GM18858 (cell line): ENCODE results near the gene MAMLD1.

Source experiments
- ATAC-seq: cut with Tn5 transposase; IDR thresholded peaks from one replicate; pipeline ENCODE4 v1.9.1; 2021; ENCODE audit not compliant: unreplicated experiment

Gene MAMLD1

DNA sequence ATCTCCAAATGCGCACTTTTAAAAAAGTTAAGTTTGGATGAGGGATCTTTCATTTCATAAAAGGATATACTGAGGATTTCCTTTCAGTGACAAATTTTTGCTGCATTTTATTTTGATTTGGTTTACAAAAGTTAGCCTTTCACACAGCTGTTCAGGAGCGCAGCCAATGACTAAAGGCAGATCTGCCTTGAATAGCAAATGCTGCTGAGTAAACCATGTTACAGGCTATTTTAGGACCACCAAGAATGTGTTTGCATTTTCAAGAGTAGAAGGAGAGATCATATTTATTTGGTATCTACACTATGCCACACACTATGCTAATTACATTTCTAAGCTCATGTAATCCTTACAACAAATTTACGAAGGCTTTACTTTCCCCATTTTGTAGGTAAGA lies 92.1 kb downstream of the MAMLD1 start:
- ATAC-seq: no peak

DNA sequence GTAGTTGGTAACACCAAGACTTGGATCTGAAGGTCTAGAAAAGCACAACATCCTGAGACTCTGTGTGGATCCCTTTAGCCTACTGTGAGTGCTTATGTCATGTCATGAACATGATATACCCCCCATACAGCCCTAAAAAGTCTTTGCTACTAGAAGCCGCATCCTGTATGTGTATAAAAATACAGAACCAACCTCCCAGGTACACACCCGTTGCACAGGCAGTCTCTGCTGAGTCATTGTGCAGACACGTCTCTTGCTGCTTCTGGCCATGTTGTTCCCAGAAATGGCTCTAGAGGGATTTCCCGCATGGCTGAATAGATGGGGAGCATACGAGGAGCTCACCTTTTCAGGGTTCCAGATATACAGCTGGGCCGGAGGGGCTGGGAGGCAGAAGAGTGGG lies 93.3 kb downstream of the MAMLD1 start:
- no peak for ATAC-seq

DNA sequence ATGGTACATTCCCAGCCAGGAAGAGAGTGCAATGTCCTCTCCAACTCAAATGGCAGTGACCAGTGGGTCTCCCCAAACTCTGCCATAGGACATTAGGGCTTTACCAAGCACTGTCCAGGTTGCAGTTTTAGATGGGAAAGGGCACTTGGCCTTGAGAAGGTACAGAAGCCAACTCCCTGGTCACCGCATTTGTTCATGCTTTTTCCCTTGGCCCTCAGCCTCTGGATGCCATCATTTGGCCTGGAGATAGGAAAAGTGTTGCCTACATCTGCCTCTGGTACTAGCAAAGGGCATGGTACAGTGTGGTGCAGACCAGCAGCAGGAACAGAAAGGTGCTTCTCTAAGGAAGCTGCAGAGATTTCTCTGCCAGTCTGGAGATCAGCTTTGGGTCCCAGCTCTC lies 93.8 kb downstream of the MAMLD1 start:
- ATAC-seq: no peak

DNA sequence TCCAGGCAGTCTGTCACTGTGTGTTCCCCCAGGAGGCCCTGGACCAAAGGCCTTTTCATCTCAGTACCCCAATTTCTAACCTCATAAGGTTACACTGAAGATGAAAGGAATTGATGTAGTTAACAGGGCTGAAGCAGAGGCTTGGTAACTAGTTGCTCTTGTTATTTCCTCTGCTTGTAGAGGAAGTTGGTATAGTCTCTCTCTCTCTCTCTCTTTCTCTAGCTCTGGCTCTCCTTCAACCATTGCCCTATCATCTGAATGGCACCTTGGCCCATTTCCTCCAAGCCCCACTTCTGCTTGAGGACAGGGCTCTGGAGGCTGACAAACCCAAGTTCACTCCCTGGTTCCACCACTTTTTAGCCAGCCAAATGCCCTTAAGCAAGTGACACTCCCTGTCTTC lies 96.1 kb downstream of the MAMLD1 start:
- no peak for ATAC-seq

DNA sequence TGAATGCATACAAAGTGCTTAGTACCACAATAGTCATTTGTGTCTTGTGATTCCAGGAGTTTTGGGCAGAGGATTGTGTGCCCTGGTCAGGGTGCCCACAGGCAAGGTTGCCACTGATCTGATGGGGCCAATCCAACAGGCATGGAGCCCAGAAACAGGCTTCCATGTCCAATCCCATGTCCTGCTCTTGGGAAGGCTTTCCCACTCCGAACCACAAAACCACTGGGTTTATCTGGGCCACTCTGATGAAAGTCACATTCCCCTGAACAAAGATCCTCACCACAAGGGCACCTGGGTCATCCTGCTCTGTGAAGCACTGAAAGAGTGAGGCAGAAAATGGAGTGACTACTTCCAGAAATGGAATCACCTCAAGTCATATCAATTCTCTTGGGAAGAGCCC lies 96.9 kb downstream of the MAMLD1 start:
- ATAC-seq: no peak

DNA sequence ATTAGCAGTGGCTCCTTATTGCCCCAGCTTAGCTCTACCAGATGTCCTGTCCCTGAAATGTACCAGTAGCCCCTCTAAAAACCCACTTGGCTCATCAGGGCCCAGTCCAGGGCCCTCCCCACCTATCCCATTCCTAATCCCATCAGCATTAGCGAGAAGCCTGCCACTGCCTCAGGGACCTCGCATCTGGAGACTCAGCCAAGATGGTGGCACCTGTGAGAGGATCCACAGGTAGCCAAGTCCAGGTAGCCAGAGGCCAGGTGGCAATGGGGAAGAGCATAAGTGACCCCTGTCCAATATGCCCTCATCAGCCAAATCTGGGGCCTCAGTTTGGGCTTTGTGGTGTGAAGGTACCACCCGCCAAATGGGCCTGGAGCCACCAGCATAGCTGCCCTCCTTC lies 97.7 kb downstream of the MAMLD1 start:
- no peak for ATAC-seq

DNA sequence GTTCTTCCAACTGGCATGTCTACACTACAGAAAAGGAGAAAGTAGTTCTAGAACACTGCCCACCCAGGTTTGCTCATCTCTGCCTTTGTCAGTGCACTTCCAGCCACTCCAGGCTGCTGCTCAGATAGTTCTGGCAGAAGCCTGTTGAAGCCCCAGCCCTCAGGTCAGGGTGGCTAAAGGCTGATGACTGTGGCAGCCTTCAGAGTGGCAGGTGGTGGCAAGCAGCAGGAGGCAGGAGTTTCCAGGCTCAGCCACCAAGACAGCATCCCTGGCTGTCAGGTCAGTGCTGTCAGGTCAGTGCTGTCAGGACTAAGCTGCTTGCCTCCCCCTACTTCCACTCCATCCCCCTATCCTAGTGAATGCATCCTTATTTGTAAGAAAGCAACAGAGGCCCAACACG lies 100.4 kb downstream of the MAMLD1 start:
- ATAC-seq: no peak

DNA sequence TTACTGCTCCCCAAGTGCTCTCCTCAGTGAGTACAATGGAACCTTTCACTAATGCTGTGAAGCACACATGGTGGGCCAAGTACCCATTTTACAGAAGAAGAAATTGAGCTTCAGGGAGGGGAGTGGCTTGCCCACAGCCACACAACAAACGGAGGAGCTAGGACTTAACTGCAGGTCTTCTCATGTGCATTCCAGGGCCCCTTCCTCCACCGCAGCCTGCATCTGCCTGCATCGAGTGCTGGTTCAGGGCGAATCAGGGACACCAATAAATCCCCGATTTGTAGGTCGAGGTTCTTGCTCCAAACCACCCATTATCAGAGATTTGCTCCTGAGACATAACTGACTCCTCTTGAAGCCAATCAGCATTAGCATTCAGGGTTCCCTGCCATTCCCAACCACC lies 100.9 kb downstream of the MAMLD1 start:
- no peak for ATAC-seq

DNA sequence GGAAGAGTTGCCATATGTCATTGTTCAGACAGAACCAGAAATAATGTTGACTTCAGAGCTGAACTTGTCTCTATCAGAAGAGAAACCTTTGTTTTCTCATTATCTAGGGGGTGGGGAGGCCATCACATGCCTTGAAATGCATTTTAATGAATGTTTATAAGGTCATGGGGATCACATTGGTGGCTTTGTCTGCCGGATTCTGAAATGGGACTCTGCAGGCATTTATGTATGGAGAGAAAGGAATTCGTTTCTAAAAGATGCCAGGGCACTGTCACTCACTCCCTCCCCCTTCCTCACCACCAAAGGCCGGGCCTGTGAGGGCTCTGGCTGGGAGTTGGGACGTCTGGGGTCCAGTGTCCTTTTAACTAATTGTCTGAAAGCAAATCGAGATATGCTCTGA lies 102.2 kb downstream of the MAMLD1 start:
- no peak for ATAC-seq

DNA sequence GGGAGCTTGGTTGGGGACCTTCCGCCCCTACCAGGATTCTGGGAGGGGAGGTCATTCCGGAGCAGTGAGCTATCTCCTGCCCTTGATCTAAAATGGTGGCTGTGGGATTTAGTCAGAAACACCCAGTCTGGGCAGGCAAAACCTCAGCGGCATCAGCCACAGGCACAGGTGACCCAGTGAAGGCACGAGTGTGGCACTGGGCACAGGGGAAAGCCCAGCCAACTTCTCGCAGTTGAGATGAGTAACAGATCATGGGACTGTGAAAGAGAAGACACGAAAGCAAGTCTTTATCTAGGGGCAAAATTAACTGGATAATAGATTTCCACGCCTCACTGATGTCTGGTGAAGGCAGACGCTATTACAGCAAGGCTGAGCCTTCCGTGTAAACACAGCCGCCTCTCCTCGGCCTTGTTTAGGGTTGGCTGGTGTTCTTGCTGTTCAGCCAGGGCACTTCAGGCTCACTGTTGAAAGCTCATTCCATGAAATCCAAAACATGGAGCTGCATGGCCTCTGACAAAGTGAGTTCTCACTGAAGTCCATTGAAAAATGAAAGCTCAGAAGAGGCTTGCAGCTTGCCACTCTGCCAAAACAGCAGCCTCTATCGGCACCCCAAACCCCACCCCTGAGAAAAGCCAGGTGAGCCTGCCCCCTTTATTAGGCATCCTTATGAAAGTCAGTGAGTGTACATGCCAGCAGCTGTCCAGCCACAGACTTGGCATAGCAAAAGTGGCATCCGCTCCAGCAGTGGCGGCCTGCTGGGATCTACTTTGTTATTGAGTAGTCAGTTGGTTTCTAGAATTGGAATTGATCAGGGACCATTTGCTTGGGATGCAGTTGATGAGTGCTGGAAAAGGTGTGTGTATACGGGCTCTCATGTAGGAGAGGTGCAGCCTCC lies 103.0 kb downstream of the MAMLD1 start:
- no peak for ATAC-seq

DNA sequence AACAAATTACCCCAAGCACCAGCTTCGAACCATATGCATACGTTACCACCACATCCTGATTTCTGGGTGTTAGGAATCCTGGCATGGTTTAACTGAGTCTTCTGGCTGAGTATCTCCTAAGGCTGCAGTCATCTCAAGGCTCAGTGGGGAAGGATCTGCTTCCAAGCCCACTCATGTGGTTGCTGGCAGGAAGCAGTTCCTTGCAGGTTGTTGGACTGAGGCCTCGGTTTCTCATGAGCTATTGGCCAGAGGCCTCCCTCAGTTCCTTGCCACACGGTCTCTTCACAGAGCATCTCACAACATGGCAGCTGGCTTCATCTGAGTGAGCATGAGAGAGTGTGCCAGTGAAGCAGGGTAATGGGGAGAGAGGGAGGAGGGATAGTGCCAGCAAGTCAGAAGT lies 109.2 kb downstream of the MAMLD1 start:
- ATAC-seq: no peak

DNA sequence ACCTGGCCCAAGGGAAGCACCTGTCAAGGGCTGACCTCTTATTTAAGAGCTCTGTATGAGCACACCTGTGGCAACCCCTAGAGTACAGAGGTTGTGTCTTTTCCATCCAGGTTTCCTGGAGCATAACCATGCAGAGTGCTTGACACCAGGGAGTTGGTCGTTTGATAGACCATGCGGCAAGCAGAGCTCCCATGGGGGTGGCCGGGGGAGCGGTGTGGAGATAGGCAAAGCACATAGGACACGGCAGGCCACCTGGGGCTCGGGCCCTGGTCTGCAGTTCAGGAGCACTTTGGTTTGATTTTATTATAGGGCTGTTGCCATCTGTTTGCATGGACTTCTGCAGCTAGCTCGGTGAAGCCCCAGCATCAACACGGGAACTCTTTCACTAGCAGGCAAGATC lies 110.3 kb downstream of the MAMLD1 start:
- ATAC-seq: no peak

DNA sequence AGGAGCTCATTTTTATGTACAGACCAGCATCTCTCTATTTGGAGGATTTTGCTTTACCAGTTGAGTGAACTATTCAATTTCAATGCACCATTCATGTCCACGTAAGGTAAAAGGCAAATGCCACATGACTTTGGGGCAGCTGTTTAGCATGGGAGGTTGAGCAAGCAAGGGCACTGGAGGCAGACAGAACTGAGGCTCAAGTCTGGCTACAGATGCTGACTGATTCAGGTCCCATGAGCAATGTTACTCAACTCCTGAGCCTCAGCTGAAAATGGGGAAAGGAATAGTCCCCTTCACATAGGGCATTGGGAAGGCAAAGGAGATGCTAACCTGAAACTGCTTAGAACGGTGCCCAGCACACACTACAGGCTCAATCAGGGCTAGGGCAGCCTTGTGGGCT lies 112.3 kb downstream of the MAMLD1 start:
- no peak for ATAC-seq

DNA sequence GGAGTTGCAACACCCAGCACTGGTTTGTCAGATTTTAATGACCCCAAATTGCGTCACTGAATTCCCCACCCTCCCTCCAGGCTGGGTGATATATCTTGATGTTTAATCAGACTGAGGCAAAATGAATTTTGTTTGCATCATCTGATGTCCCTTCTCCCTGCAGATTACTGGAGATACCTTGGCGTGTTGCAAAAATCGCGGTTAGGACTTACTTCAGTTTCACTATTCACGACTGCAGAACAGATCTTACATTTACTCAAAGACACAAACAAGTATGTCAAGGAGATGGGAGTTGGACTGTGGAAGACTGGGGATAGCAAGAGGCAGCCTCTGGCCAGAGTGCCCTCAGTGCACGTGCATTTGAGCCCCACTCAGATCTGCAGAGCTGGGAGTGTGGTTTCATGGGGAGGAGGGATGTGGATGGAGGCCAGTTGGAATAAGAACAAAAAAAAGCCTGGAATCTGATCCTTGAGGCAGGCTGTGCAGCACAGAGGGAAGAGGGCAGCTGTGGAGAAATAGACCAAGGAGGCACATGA lies 113.1 kb downstream of the MAMLD1 start:
- no peak for ATAC-seq

DNA sequence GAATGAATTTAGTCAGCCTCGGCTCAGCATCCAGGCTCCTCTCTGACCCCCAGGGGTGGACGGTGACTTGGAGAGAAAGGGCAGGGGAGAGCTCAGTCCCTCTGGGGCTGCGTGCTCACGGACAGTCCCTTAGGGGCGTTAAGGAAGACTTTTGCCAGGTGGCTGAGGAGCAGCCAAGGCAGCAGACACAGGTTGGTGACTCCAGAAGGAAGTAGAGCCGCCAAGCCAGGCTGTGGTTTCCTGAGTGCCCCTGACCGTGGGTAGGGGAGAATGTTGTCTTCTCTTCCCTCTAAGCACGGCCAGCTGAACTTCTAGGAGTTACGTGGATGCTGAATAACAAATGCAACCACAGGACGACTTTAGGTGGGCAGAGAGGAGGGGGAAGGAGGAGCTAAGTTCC lies 114.3 kb downstream of the MAMLD1 start:
- ATAC-seq: no peak

DNA sequence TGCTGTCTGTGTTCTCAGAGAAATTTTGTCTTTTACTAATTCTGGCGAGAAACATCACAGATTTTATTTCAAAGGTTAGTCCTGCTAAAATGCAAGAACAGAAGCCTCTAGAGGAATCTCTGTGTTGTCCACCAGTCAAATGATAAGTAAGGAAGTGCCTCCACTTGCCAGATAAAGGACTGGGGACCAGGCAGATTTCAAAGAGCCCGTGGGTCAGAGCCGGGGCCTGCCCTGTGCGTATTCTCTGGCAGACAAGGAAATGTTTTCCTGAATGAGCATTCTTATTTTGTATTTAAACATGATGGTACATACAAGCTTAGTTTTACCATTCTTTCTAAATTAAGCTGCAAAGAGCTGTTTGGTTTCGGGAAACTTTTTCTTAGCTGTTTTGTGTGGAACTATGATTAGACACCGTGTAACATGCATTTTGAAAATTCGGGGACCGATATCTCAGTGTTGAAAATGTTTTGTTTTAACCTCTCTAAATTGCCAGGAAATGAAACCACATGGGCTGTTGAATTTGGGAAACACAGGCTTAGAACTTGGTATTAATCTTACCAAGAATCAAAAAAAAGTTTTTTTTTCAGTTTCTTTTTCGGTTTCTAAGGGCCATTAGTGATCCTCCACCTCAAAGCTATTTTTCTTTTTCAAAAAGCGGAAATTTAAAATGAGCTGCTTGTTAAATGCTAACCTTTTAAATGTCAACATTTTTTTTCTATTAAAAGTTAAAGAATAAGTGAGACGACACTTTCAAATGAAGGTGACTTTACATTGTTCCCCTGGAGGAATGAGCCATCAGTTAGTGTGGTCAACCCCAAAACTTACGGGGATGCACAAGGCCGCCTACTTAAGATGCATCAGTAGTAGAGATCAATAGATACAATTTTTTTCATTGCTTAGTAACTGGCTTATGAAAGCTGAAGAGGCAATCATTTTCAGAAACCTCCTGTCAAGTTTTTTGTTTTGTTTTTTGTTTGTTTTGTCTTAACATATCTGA lies 115.7 kb downstream of the MAMLD1 start:
- peak; percentile 45 for ATAC-seq

DNA sequence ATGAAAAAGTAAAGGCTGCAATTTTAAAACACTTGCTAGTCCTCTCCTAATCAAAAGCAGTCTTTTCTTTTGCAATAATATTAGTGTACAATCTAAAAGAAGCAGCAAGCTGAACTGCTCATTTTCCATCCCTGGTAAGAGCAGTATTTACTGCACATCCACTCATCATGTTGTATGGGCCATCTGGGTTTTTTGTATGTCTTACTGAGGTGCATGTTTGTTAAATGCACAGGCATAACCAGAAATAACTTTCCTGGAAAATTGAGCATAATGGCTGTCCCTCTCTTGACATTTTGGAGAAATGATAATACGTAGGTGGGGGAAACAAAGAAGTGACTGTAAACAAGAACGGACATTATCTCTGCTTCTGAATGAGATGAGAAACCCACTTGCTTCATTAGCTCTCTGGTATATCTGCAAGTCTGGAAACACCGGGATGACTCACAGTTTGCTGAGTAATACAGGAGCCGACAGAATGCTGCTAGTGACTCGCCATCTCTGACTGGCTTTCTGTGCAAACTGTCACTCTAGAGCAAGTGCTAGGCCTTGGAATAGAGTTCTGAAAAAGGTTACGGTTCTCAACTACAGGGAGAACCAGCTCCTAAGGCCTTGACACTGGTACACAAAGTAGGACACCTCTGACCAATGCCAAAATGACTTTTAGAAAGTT lies 119.6 kb downstream of the MAMLD1 start:
- peak; percentile 66 for ATAC-seq

DNA sequence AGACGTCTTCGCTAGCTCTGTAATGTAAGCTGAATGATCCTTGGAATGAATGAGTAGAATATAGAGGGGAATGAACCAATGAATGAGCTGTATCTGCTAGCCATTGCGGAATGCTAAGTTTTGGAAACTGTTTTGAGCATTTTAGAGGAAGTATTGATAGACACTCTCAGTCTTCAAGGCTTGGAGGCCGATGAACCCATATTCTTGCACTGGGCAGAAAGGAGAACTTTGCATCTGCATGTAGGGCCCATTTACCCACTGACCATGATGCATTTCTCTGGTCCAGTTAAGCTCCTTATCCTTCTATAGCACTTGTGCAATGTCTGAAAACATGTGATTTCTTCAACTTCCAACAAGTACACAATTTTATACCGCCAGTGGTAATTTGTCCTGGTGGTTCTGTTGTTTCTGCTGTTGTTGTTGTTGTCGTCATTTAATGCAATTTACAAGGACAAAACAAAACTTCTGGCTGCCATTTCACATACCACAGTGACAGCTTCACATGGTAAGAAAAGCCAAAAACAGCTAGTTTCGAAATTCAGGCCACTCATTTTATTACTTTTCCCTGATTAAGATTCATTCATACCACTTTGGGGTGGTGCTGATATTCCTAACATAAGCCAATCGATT lies 120.4 kb downstream of the MAMLD1 start:
- no peak for ATAC-seq

DNA sequence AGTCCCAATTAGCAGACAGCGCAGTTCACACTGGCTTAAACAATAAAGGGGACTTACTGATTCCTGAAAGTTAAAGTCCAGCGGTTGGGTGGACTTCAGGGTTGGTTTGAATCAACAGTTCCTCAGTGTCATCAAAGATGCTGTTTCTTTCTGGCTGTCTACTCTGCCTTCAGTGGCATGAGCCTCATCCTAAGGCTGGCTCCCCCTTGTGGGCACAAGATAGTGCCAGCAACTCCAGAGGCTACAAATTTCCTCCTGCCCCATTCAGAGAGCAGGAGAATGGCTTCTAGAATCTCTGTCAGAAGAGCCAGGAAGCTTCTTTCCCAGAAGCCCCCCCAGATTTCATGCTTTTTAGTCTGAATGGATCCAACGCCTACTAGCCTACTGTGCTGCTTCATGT lies 122.9 kb downstream of the MAMLD1 start:
- ATAC-seq: no peak

DNA sequence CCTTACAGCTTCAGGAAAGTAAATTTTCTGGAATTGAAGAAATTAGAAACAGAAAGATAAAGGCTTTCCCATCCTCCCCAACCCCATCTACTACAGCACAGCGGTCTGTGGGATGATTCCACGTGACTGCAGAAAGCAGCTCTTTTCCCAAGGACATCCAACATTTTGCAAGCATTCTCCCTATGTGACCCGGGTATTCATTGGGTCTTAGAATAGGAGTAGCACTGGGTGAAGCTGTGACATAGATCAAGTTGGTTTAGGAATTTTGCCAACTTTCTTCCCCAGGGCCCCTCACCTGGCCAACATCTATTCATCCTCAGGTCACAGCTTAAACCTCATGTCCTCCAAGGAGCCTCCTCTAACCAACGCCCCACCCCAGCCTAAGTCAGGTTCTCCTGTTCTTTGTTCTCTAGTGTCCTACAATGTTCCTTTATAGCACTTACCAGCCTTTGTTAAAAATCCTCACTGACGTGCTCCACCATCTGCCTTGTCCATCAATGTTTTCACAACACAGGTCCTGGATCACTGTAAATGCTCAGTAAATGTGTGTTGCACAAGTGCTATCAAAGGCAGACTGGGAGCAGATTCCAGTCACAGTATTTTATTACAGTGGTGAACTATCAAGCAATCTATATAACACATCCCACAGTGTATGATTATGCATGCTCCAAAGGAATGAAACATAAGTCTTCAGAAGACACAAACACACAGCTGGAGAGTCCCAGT lies 124.4 kb downstream of the MAMLD1 start:
- ATAC-seq: no peak
